H1 (cell line): ENCODE results near the gene RPTOR. TPM values are rescaled to one million over a fixed set of nuclear protein-coding genes. Genes with fewer than 3 reads are reported as not detected.
A peak's percentile ranks its signal among the peaks of the same experiment; 100 is the strongest.

Experiments used
- CTCF ChIA-PET: fragments of 300-600 bp; sonication (Branson Sonifier 250); formaldehyde crosslinking; loops from one replicate; lab custom pipeline; 2021; ENCODE audit not compliant: partially characterized antibody; lab: Charles Lee
- POLR2A ChIA-PET: fragments of 300-600 bp; sonication (Branson Sonifier 250); formaldehyde crosslinking; loops from one replicate; lab custom pipeline; 2021; ENCODE audit warnings: inconsistent platforms; ENCODE audit not compliant: partially characterized antibody; lab: Charles Lee
- DNase-seq, 2 experiments: peaks; one replicate each; pipeline versions ENCODE4 v3.0.0 to v3.0.0-alpha.2; 2010 to 2022; ENCODE audit warnings: low spot score in 2 of 2, low read depth in 1 of 2, mixed read lengths in 1 of 2
- FAIRE-seq: peaks from 2 replicates; lab custom pipeline; 2011; peaks lifted over from hg19 to GRCh38; lab: Jason Lieb, UNC
- H2AFZ ChIP-seq: 2 replicates; pipeline ENCODE4 v1.8.1; 2012; ENCODE audit warnings: low read length, inconsistent platforms
- H2AK5ac ChIP-seq: 2 replicates; pipeline ENCODE4 v1.6.1; 2013; ENCODE audit warnings: low read depth, low read length
- H2BK120ac ChIP-seq: replicated peaks from 2 replicates; pipeline ENCODE3; 2013; ENCODE audit warnings: low read depth, low read length, inconsistent platforms
- H2BK12ac ChIP-seq: 2 replicates; pipeline ENCODE4 v1.6.1; 2013; ENCODE audit warnings: low read depth, low read length
- H2BK15ac ChIP-seq: 2 replicates; pipeline ENCODE4 v1.6.1; 2013; ENCODE audit warnings: low read length
- H2BK20ac ChIP-seq: 2 replicates; pipeline ENCODE4 v1.6.1; 2013; ENCODE audit warnings: low read length
- H2BK5ac ChIP-seq: 2 replicates; pipeline ENCODE4 v1.6.1; 2013; ENCODE audit warnings: low read depth, low read length
- H3K14ac ChIP-seq: 2 replicates; pipeline ENCODE4 v1.6.1; 2013; ENCODE audit warnings: inconsistent platforms; ENCODE audit not compliant: insufficient read length
- H3K18ac ChIP-seq: 2 replicates; pipeline ENCODE4 v1.6.1; 2013; ENCODE audit warnings: low read length; ENCODE audit errors: extremely low read depth
- H3K23ac ChIP-seq: 2 replicates; pipeline ENCODE4 v1.6.1; 2013; ENCODE audit warnings: inconsistent platforms; ENCODE audit not compliant: insufficient read length
- H3K23me2 ChIP-seq: 2 replicates; pipeline ENCODE4 v1.6.1; 2013; ENCODE audit warnings: low read depth, low read length
- H3K27ac ChIP-seq: 2 replicates; pipeline ENCODE4 v1.6.1; 2011; ENCODE audit warnings: low read depth, low read length, inconsistent platforms
- H3K27me3 ChIP-seq, 4 experiments: replicated peaks in 1 of 4; 1 replicate in 1 of 4; 2 replicates in 3 of 4; pipeline versions ENCODE4 v1.6.1 to v1.8.1; 2011 to 2013; ENCODE audit warnings: low read length in 3 of 4, mild to moderate bottlenecking in 3 of 4, inconsistent platforms in 2 of 4, mixed read lengths in 2 of 4, moderate library complexity in 1 of 4; ENCODE audit not compliant: control insufficient read depth in 3 of 4, insufficient read depth in 3 of 4; ENCODE audit errors: extremely low read depth in 1 of 4
- H3K36me3 ChIP-seq, 4 experiments: 2 replicates each; pipeline versions ENCODE4 v1.6.1 to v1.8.1; 2011 to 2013; ENCODE audit warnings: mild to moderate bottlenecking in 4 of 4, low read length in 3 of 4, moderate library complexity in 2 of 4, control low read depth in 1 of 4, inconsistent platforms in 1 of 4; ENCODE audit not compliant: insufficient read depth in 4 of 4, control insufficient read depth in 2 of 4
- H3K4ac ChIP-seq: replicated peaks from 2 replicates; pipeline ENCODE3; 2013; ENCODE audit warnings: low read length, low read depth, mixed read lengths, inconsistent platforms; ENCODE audit not compliant: insufficient read length
- H3K4me1 ChIP-seq, 4 experiments: replicated peaks in 1 of 4; 1 replicate in 1 of 4; 2 replicates in 3 of 4; pipeline versions ENCODE4 v1.6.1 to v1.8.1; 2011 to 2013; ENCODE audit warnings: low read length in 3 of 4, inconsistent platforms in 2 of 4, mixed read lengths in 1 of 4; ENCODE audit not compliant: insufficient read depth in 4 of 4, control insufficient read depth in 3 of 4
- H3K4me2 ChIP-seq, 2 experiments: 2 replicates each; pipeline versions ENCODE4 v1.6.1 to v1.8.1; 2011 to 2013; ENCODE audit warnings: low read depth in 2 of 2, low read length in 2 of 2, control low read depth in 1 of 2, inconsistent platforms in 1 of 2, mild to moderate bottlenecking in 1 of 2; ENCODE audit not compliant: insufficient read depth in 1 of 2
- H3K4me3 ChIP-seq, 4 experiments: fragments of 200-600, 300-600 bp in 1 of 4; sonication (generic), shearing (Covaris generic), sonication (Bioruptor Twin) in 1 of 4; 2 replicates each; pipeline versions ENCODE4 v1.5.1 to v1.8.1; 2011 to 2016; ENCODE audit warnings: low read length in 4 of 4, low read depth in 3 of 4, control low read depth in 2 of 4, inconsistent platforms in 2 of 4, mild to moderate bottlenecking in 2 of 4, mixed read lengths in 1 of 4, moderate library complexity in 1 of 4; ENCODE audit not compliant: insufficient read depth in 2 of 4; ENCODE audit errors: extremely low read depth in 1 of 4
- H3K56ac ChIP-seq: replicated peaks from 2 replicates; pipeline ENCODE3; 2013; ENCODE audit warnings: low read depth, mild to moderate bottlenecking, mixed read lengths, low read length, inconsistent platforms; ENCODE audit not compliant: insufficient read length
- H3K79me1 ChIP-seq: 2 replicates; pipeline ENCODE4 v1.6.1; 2013; ENCODE audit warnings: low read depth, low read length, control low read depth
- H3K79me2 ChIP-seq, 2 experiments: 2 replicates each; pipeline versions ENCODE4 v1.6.1 to v1.8.1; 2012 to 2013; ENCODE audit warnings: low read length in 2 of 2, mild to moderate bottlenecking in 2 of 2, inconsistent platforms in 1 of 2; ENCODE audit not compliant: insufficient read depth in 2 of 2, control insufficient read depth in 1 of 2
- H3K9ac ChIP-seq, 4 experiments: replicated peaks in 1 of 4; 1 replicate in 1 of 4; 2 replicates in 3 of 4; pipeline versions ENCODE4 v1.6.1 to v1.8.1; 2011 to 2013; ENCODE audit warnings: low read depth in 3 of 4, low read length in 3 of 4, control low read depth in 2 of 4, mild to moderate bottlenecking in 2 of 4, moderate library complexity in 2 of 4, inconsistent platforms in 1 of 4; ENCODE audit errors: extremely low read depth in 1 of 4
- H3K9me3 ChIP-seq, 2 experiments: 2 replicates each; pipeline versions ENCODE4 v1.6.1 to v1.8.1; 2012 to 2013; ENCODE audit warnings: mild to moderate bottlenecking in 2 of 2, moderate library complexity in 2 of 2, control low read depth in 1 of 2, inconsistent platforms in 1 of 2, low read depth in 1 of 2, low read length in 1 of 2, mixed read lengths in 1 of 2; ENCODE audit not compliant: insufficient read depth in 2 of 2
- H4K20me1 ChIP-seq, 2 experiments: replicated peaks in 1 of 2; 2 replicates each; pipeline versions ENCODE3 to v1.8.1; 2011 to 2013; ENCODE audit warnings: inconsistent platforms in 2 of 2, low read length in 2 of 2, mild to moderate bottlenecking in 1 of 2; ENCODE audit not compliant: insufficient read depth in 2 of 2, control insufficient read depth in 1 of 2
- H4K5ac ChIP-seq: 2 replicates; pipeline ENCODE4 v1.6.1; 2013; ENCODE audit warnings: low read length, low read depth, mixed read lengths, inconsistent platforms; ENCODE audit not compliant: insufficient read length
- H4K8ac ChIP-seq: 2 replicates; pipeline ENCODE4 v1.8.0; 2013; ENCODE audit warnings: mild to moderate bottlenecking, moderate library complexity, low read length, inconsistent platforms; ENCODE audit not compliant: insufficient read depth; ENCODE audit errors: extremely low read depth
- H4K91ac ChIP-seq: replicated peaks from 2 replicates; pipeline ENCODE3; 2013; ENCODE audit warnings: low read length, mixed read lengths, inconsistent platforms; ENCODE audit not compliant: insufficient read length
- POLR2AphosphoS5 ChIP-seq: IDR thresholded peaks from 2 replicates; pipeline ENCODE4 v1.6.1; 2011; ENCODE audit warnings: low read depth, low read length
- WGBS, 2 experiments: shearing (Covaris generic) in 1 of 2; methylation state at CpG; one replicate each; pipeline versions ENCODE4 v1.1.6 to v1.1.7; 2013 to 2015; ENCODE audit warnings: low lambda C conversion rate in 2 of 2, mixed read lengths in 2 of 2, inconsistent platforms in 1 of 2, low coverage in 1 of 2, missing lambda C conversion rate in 1 of 2; ENCODE audit not compliant: insufficient replicate concordance in 2 of 2, insufficient coverage in 1 of 2, insufficient read length in 1 of 2; ENCODE audit errors: extremely low coverage in 1 of 2, missing lambda C conversion rate in 1 of 2; 5-methylcytosine and 5-hydroxymethylcytosine counted together
- polyA plus RNA-seq, 7 experiments: library from polyadenylated mRNA; depleted of rRNA in 3 of 7; stranded (reverse) in 5 of 7; unstranded in 2 of 7; fragments of >200 nt in 5 of 7; fragments of 200-250 nt in 2 of 7; gene quantifications; 1 replicate in 5 of 7; 2 replicates in 1 of 7; 4 replicates in 1 of 7; pipeline versions ENCODE4 v1.2.1 to v1.2.3, GENCODE V29; 2011 to 2013; ENCODE audit warnings: missing spikeins in 2 of 7, mixed read lengths in 2 of 7
- total RNA-seq: library from RNA; stranded (reverse); fragmentation: NEBNext Ultra II Directional; extraction: Animal tissue kit (Norgen Biotek cat#: 25700); gene quantifications from 2 replicates; pipeline ENCODE4 v1.2.1, GENCODE V29; 2021

Gene RPTOR
- total and polyA plus RNA-seq, 2 of the 8 experiments (the other 6 are each of a cell fraction or from before 2014, with no cell fraction given): 6.9 to 28.7 TPM

DNA sequence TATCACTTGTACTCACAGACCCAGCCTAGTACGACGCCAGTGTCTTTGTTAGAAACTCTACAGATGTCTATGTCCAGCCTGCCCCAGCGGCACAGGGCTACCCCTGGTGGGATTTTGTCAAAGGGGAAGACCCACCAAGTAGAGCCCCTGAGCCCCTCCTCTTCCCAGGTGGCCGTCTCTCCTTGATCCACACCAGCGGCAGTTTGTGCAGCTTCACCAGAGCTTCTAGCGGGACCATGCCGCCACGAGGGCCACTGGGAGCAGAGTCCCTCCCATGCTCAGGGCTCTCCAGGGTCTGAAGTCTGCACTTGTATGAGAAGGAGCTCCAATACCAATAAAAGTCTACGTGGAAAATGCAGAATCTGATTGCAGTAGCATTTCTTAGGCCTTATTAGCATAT, 157.1 kb downstream of the RPTOR start:
- peaks cover 0 to 46% of the 10 kb centered on the region in 2 experiments; a peak in 3 of 4 replicates for H3K79me2 ChIP-seq

More for the DNA sequence above, 157.1 kb downstream of the RPTOR start:
- Histone ChIP-seq H3K9me3 (no peaks in the 10 kb centered on the region; a peak in 2 of 4 replicates), H3K79me1 (peaks cover 9% of the 10 kb centered on the region; the same call in 1 of the 2 replicates), H3K27ac (no peak overlapping the region), H3K9ac (no peak overlapping the region; a peak in 1 of 7 replicates), H3K4me1 (peaks cover 4 to 24% (median 12%) of the 10 kb centered on the region in 4 experiments), H3K23ac (no peak overlapping the region), H2AK5ac (no peak overlapping the region), H2AFZ (no peak overlapping the region), H3K36me3 (no peaks in the 10 kb centered on the region), H3K27me3 (no peaks in the 10 kb centered on the region), H3K4me3 (no peak overlapping the region), H2BK12ac (no peak overlapping the region), H2BK5ac (no peak overlapping the region), H2BK15ac (no peak overlapping the region), H4K91ac (no peak overlapping the region), H3K18ac (no peak overlapping the region), H2BK120ac (no peak overlapping the region), H3K23me2 (peaks cover 10% of the 10 kb centered on the region; the same call in 1 of the 2 replicates), H3K14ac (no peak overlapping the region), H3K4me2 (no peak overlapping the region), H4K8ac (peak overlapping the region; percentile 45; the same call in 1 of the 2 replicates), H3K56ac (no peak overlapping the region), H4K20me1 (peaks cover 0 to 2% of the 10 kb centered on the region in 2 experiments), H2BK20ac (no peak overlapping the region), H4K5ac (no peak overlapping the region), H3K4ac (no peak overlapping the region)
- FAIRE-seq (no peak), DNase-seq (no peak)
- 93% methylated on average over 9 of the region's 9 CpGs; no CpG with 5 or more reads in 1 of the 2 experiments for WGBS, 2 experiments
- CTCF ChIA-PET: interaction anchor here (0.6 to 1.8 kb wide), 3 partner anchors 8 to 198 kb away, joined by 3 to 6 read pairs (median 3); no protein-coding TSS in a partner anchor
- TF ChIP-seq POLR2AphosphoS5: no peak
- POLR2A ChIA-PET: interaction anchor here (1.1 to 1.7 kb wide), 2 partner anchors 8 to 14 kb away, joined by 3 to 4 read pairs; no protein-coding TSS in a partner anchor
